HEK293 (cell line): ENCODE data around the gene P2RX7.

ENCODE experiments used
- CTCF ChIA-PET: fragments of 350-600 bp; formaldehyde crosslinking; extraction: SDS; loops from one replicate; lab custom pipeline; 2021; ENCODE audit warnings: antibody characterized with exemption; lab: Yijun Ruan, JAX
- POLR2A ChIA-PET: fragments of 300-600 bp; formaldehyde crosslinking; extraction: SDS; loops from one replicate; lab custom pipeline; 2020; ENCODE audit warnings: antibody characterized with exemption, inconsistent platforms; lab: Yijun Ruan, JAX
- H3K27ac ChIP-seq: fragments of 200-500 bp; sonication (Bioruptor generic); 2 replicates; pipeline ENCODE4 v1.5.1; 2014; ENCODE audit warnings: low read depth, low read length, control low read depth, inconsistent platforms; ENCODE audit errors: extremely low read depth
- H3K36me3 ChIP-seq, 2 experiments: fragments of 200-500 bp in 1 of 2; sonication (Bioruptor generic) in 1 of 2; 1 replicate in 1 of 2; 2 replicates in 1 of 2; pipeline ENCODE4 v1.5.1; 2014 to 2017; ENCODE audit warnings: inconsistent platforms in 2 of 2, low read length in 2 of 2; ENCODE audit not compliant: control insufficient read depth in 2 of 2, insufficient read depth in 1 of 2
- H3K4me1 ChIP-seq: fragments of 200-500 bp; sonication (Bioruptor generic); 2 replicates; pipeline ENCODE4 v1.5.1; 2014; ENCODE audit warnings: mild to moderate bottlenecking, low read length, inconsistent platforms; ENCODE audit not compliant: control insufficient read depth, insufficient read depth
- H3K4me3 ChIP-seq: 2 replicates; pipeline ENCODE4 v1.5.1; 2011; ENCODE audit warnings: low read depth, mild to moderate bottlenecking, control low read depth, low read length, moderate library complexity
- H3K9me3 ChIP-seq: fragments of 200-500 bp; sonication (Bioruptor generic); 2 replicates; pipeline ENCODE4 v1.5.1; 2014; ENCODE audit warnings: low read depth, low read length, inconsistent platforms; ENCODE audit not compliant: control insufficient read depth, insufficient read depth
- EGR2 ChIP-seq: fragments of 450-650 bp; formaldehyde crosslinking; IDR thresholded peaks from 2 replicates; pipeline ENCODE4 v1.5.1; 2016; ENCODE audit warnings: low read depth, missing biosample characterization, missing genetic modification characterization
- HOXD13 ChIP-seq: sonication (generic); formaldehyde crosslinking; IDR thresholded peaks from 2 replicates; pipeline ENCODE4 v1.8.0; 2022; ENCODE audit warnings: missing genetic modification reagents, borderline replicate concordance
- KLF10 ChIP-seq: fragments of 450-650 bp; IDR thresholded peaks from 2 replicates; pipeline ENCODE4 v1.5.1; 2018; ENCODE audit warnings: missing biosample characterization, mild to moderate bottlenecking, missing genetic modification characterization
- MZF1 ChIP-seq: fragments of 450-650 bp; formaldehyde crosslinking; IDR thresholded peaks from 2 replicates; pipeline ENCODE4 v1.5.1; 2017; ENCODE audit warnings: missing biosample characterization, missing genetic modification characterization, borderline replicate concordance
- SP2 ChIP-seq: fragments of 450-650 bp; formaldehyde crosslinking; IDR thresholded peaks from 2 replicates; pipeline ENCODE4 v1.5.1; 2016; ENCODE audit warnings: missing biosample characterization, missing genetic modification characterization
- TRIM28 ChIP-seq: IDR thresholded peaks from 2 replicates; pipeline ENCODE4 v1.6.1; 2011; ENCODE audit warnings: low read length, control low read depth, borderline replicate concordance
- YY1 ChIP-seq: fragments of 450-650 bp; formaldehyde crosslinking; IDR thresholded peaks from 2 replicates; pipeline ENCODE4 v1.5.1; 2018; ENCODE audit warnings: missing biosample characterization, missing genetic modification characterization
- ZBTB7A ChIP-seq: fragments of 450-650 bp; formaldehyde crosslinking; IDR thresholded peaks from 2 replicates; pipeline ENCODE4 v1.5.1; 2016; ENCODE audit warnings: low read depth, missing biosample characterization, missing genetic modification characterization
- ZEB2 ChIP-seq: fragments of 450-650 bp; formaldehyde crosslinking; IDR thresholded peaks from 2 replicates; pipeline ENCODE4 v1.5.1; 2016; ENCODE audit warnings: missing biosample characterization, missing genetic modification characterization
- ZFP3 ChIP-seq: fragments of 450-650 bp; formaldehyde crosslinking; IDR thresholded peaks from 2 replicates; pipeline ENCODE4 v1.5.1; 2016; ENCODE audit warnings: low read depth, missing biosample characterization, missing genetic modification characterization
- ZNF10 ChIP-seq: fragments of 450-650 bp; formaldehyde crosslinking; IDR thresholded peaks from 2 replicates; pipeline ENCODE4 v1.5.1; 2017; ENCODE audit warnings: missing biosample characterization, missing genetic modification characterization
- ZNF114 ChIP-seq: fragments of 450-650 bp; formaldehyde crosslinking; IDR thresholded peaks from 2 replicates; pipeline ENCODE4 v1.5.0; 2017; ENCODE audit warnings: missing biosample characterization, missing genetic modification characterization
- ZNF221 ChIP-seq: fragments of 450-650 bp; formaldehyde crosslinking; IDR thresholded peaks from 2 replicates; pipeline ENCODE4 v1.5.1; 2017; ENCODE audit warnings: missing biosample characterization, missing genetic modification characterization, borderline replicate concordance
- ZNF223 ChIP-seq: fragments of 450-650 bp; formaldehyde crosslinking; IDR thresholded peaks from 2 replicates; pipeline ENCODE4 v1.5.1; 2016; ENCODE audit warnings: missing biosample characterization, missing genetic modification characterization
- ZNF544 ChIP-seq: fragments of 450-650 bp; formaldehyde crosslinking; IDR thresholded peaks from 2 replicates; pipeline ENCODE4 v1.5.0; 2017; ENCODE audit warnings: missing biosample characterization, missing genetic modification characterization
- ZNF585B ChIP-seq: fragments of 450-650 bp; formaldehyde crosslinking; IDR thresholded peaks from 2 replicates; pipeline ENCODE4 v1.5.1; 2016; ENCODE audit warnings: missing biosample characterization, missing genetic modification characterization
- ZNF623 ChIP-seq: fragments of 450-650 bp; formaldehyde crosslinking; IDR thresholded peaks from 2 replicates; pipeline ENCODE4 v1.5.1; 2016; ENCODE audit warnings: missing biosample characterization, missing genetic modification characterization
- ZNF677 ChIP-seq: fragments of 450-650 bp; IDR thresholded peaks from 2 replicates; pipeline ENCODE4 v1.5.0; 2018; ENCODE audit warnings: missing biosample characterization, mild to moderate bottlenecking, missing genetic modification characterization, moderate library complexity
- ZNF701 ChIP-seq: fragments of 450-650 bp; formaldehyde crosslinking; IDR thresholded peaks from 2 replicates; pipeline ENCODE4 v1.5.1; 2016; ENCODE audit warnings: missing biosample characterization, missing genetic modification characterization
- ZNF76 ChIP-seq: fragments of 450-650 bp; formaldehyde crosslinking; IDR thresholded peaks from 2 replicates; pipeline ENCODE4; 2016; ENCODE audit warnings: low read depth, missing biosample characterization, missing genetic modification characterization, borderline replicate concordance
- ZNF792 ChIP-seq: fragments of 450-650 bp; formaldehyde crosslinking; IDR thresholded peaks from 2 replicates; pipeline ENCODE4 v1.5.1; 2016; ENCODE audit warnings: missing biosample characterization, missing genetic modification characterization
- ZSCAN30 ChIP-seq: fragments of 450-650 bp; IDR thresholded peaks from 2 replicates; pipeline ENCODE4 v1.5.1; 2018; ENCODE audit warnings: missing biosample characterization, mild to moderate bottlenecking, missing genetic modification characterization, moderate library complexity
- TF ChIP-seq, protein P1 (sequence below): fragments of 450-650 bp; formaldehyde crosslinking; IDR thresholded peaks from 2 replicates; pipeline ENCODE4 v1.5.1; 2016; ENCODE audit warnings: missing biosample characterization, missing genetic modification characterization
- TF ChIP-seq, protein P2 (sequence below): fragments of 450-650 bp; formaldehyde crosslinking; IDR thresholded peaks from 2 replicates; pipeline ENCODE4 v1.5.1; 2017; ENCODE audit warnings: missing biosample characterization, missing genetic modification characterization
- TF ChIP-seq, protein P3 (sequence below): fragments of 450-650 bp; formaldehyde crosslinking; IDR thresholded peaks from 2 replicates; pipeline ENCODE4 v1.5.1; 2017; ENCODE audit warnings: missing biosample characterization, missing genetic modification characterization
- TF ChIP-seq, protein P4 (sequence below): fragments of 450-650 bp; formaldehyde crosslinking; IDR thresholded peaks from 2 replicates; pipeline ENCODE4 v1.5.1; 2016; ENCODE audit warnings: missing biosample characterization, missing genetic modification characterization
- TF ChIP-seq, protein P5 (sequence below): fragments of 450-650 bp; formaldehyde crosslinking; IDR thresholded peaks from 2 replicates; pipeline ENCODE4 v1.5.1; 2016; ENCODE audit warnings: missing biosample characterization, missing genetic modification characterization, low read depth
- TF ChIP-seq, protein P6 (sequence below): fragments of 450-650 bp; formaldehyde crosslinking; IDR thresholded peaks from 2 replicates; pipeline ENCODE4 v1.5.1; 2016; ENCODE audit warnings: missing biosample characterization, missing genetic modification characterization, borderline replicate concordance

The P2RX7 gene

DNA sequence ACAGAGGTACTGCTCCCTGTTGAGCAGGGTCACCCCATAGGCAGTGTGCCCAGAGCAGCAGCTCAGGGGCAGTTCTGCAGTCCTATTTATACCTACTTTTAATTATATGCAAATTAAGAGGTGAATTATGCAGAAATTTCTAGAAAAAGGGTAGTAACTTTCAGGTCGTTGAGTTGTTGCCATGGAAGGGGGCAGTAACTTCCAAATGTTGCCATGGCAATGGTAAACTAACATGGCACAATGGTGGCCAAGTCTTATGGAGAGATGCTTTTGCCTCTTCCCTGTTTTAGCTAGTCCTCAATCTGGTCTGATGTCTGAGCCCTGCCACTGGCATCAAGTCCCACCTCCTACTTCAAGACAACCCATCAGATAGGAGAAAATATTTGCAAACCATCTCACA lies 30.4 kb upstream of the P2RX7 start:
- ChIA-PET POLR2A (no interaction called here), CTCF (interaction anchor here (0.6 to 0.9 kb wide), 4 partner anchors 97 to 1407 kb away, joined by 3 to 4 read pairs (median 4); partner anchors contain the start of gene ORAI1)

DNA sequence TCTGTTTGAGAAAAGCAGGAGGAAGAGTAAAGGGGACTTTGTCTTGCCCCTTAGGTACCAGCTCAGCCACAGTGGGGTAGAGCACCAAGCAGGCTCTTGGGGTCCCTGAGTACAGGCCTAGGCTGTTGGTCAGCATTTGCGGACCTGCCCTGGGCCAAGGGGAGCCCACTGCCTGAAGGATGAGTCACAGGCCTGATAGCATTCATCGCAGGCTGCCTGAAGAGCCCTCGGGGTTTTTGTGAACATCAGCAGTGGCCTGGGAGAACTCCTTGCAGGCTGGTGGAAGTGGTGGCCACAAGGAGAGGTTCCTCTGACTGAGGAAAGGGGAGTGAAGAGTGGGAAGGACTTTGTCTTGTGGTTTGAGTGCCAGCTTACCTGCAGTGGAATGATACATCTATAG lies 25.0 kb upstream of the P2RX7 start:
- POLR2A ChIA-PET, result no interaction called here
- CTCF ChIA-PET, result no interaction called here

More for the DNA sequence above, 30.4 kb upstream of the P2RX7 start:
- no peaks in the 10 kb centered on the region for H3K36me3 ChIP-seq
- H3K4me3 ChIP-seq, result no peak overlapping the region
- no peaks in the 10 kb centered on the region for H3K9me3 ChIP-seq
- TF ChIP-seq, protein P1, sequence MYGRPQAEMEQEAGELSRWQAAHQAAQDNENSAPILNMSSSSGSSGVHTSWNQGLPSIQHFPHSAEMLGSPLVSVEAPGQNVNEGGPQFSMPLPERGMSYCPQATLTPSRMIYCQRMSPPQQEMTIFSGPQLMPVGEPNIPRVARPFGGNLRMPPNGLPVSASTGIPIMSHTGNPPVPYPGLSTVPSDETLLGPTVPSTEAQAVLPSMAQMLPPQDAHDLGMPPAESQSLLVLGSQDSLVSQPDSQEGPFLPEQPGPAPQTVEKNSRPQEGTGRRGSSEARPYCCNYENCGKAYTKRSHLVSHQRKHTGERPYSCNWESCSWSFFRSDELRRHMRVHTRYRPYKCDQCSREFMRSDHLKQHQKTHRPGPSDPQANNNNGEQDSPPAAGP (tag by site-specific recombination), result no peak
- TF ChIP-seq ZNF585B (tag by site-specific recombination) (no peak), HOXD13 (CRISPR knock-in tag) (no peak), ZNF76 (tag by site-specific recombination) (no peak), KLF10 (tag by site-specific recombination) (no peak), ZNF223 (tag by site-specific recombination) (no peak), ZNF792 (tag by site-specific recombination) (no peak), ZNF677 (no peak), ZSCAN30 (tag by site-specific recombination) (no peak), ZNF114 (tag by site-specific recombination) (no peak), TRIM28 (no peak)
- TF ChIP-seq, protein P2, sequence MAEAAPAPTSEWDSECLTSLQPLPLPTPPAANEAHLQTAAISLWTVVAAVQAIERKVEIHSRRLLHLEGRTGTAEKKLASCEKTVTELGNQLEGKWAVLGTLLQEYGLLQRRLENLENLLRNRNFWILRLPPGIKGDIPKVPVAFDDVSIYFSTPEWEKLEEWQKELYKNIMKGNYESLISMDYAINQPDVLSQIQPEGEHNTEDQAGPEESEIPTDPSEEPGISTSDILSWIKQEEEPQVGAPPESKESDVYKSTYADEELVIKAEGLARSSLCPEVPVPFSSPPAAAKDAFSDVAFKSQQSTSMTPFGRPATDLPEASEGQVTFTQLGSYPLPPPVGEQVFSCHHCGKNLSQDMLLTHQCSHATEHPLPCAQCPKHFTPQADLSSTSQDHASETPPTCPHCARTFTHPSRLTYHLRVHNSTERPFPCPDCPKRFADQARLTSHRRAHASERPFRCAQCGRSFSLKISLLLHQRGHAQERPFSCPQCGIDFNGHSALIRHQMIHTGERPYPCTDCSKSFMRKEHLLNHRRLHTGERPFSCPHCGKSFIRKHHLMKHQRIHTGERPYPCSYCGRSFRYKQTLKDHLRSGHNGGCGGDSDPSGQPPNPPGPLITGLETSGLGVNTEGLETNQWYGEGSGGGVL (tag by site-specific recombination), result no peak
- TF ChIP-seq, protein P3, sequence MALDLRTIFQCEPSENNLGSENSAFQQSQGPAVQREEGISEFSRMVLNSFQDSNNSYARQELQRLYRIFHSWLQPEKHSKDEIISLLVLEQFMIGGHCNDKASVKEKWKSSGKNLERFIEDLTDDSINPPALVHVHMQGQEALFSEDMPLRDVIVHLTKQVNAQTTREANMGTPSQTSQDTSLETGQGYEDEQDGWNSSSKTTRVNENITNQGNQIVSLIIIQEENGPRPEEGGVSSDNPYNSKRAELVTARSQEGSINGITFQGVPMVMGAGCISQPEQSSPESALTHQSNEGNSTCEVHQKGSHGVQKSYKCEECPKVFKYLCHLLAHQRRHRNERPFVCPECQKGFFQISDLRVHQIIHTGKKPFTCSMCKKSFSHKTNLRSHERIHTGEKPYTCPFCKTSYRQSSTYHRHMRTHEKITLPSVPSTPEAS (tag by site-specific recombination), result no peak
- H3K27ac ChIP-seq, result no peak overlapping the region
- no peaks in the 10 kb centered on the region for H3K4me1 ChIP-seq

More for the DNA sequence above, 25.0 kb upstream of the P2RX7 start:
- Histone ChIP-seq H3K9me3 (no peaks in the 10 kb centered on the region), H3K36me3 (no peaks in the 10 kb centered on the region), H3K4me1 (no peaks in the 10 kb centered on the region), H3K4me3 (no peak overlapping the region), H3K27ac (no peak overlapping the region)
- TF ChIP-seq, protein P4, sequence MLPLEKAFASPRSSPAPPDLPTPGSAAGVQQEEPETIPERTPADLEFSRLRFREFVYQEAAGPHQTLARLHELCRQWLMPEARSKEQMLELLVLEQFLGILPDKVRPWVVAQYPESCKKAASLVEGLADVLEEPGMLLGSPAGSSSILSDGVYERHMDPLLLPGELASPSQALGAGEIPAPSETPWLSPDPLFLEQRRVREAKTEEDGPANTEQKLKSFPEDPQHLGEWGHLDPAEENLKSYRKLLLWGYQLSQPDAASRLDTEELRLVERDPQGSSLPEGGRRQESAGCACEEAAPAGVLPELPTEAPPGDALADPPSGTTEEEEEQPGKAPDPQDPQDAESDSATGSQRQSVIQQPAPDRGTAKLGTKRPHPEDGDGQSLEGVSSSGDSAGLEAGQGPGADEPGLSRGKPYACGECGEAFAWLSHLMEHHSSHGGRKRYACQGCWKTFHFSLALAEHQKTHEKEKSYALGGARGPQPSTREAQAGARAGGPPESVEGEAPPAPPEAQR, result no peak
- no peak for TF ChIP-seq ZNF623 (tag by site-specific recombination)
- no peak for TF ChIP-seq ZFP3 (tag by site-specific recombination)
- no peak for TF ChIP-seq EGR2 (tag by site-specific recombination)
- no peak for TF ChIP-seq SP2 (tag by site-specific recombination)
- TF ChIP-seq ZNF701, result no peak
- no peak for TF ChIP-seq ZBTB7A (tag by site-specific recombination)
- TF ChIP-seq, protein P5, sequence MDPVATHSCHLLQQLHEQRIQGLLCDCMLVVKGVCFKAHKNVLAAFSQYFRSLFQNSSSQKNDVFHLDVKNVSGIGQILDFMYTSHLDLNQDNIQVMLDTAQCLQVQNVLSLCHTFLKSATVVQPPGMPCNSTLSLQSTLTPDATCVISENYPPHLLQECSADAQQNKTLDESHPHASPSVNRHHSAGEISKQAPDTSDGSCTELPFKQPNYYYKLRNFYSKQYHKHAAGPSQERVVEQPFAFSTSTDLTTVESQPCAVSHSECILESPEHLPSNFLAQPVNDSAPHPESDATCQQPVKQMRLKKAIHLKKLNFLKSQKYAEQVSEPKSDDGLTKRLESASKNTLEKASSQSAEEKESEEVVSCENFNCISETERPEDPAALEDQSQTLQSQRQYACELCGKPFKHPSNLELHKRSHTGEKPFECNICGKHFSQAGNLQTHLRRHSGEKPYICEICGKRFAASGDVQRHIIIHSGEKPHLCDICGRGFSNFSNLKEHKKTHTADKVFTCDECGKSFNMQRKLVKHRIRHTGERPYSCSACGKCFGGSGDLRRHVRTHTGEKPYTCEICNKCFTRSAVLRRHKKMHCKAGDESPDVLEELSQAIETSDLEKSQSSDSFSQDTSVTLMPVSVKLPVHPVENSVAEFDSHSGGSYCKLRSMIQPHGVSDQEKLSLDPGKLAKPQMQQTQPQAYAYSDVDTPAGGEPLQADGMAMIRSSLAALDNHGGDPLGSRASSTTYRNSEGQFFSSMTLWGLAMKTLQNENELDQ (tag by site-specific recombination), result no peak
- TF ChIP-seq ZEB2, result no peak
- TF ChIP-seq, protein P6, sequence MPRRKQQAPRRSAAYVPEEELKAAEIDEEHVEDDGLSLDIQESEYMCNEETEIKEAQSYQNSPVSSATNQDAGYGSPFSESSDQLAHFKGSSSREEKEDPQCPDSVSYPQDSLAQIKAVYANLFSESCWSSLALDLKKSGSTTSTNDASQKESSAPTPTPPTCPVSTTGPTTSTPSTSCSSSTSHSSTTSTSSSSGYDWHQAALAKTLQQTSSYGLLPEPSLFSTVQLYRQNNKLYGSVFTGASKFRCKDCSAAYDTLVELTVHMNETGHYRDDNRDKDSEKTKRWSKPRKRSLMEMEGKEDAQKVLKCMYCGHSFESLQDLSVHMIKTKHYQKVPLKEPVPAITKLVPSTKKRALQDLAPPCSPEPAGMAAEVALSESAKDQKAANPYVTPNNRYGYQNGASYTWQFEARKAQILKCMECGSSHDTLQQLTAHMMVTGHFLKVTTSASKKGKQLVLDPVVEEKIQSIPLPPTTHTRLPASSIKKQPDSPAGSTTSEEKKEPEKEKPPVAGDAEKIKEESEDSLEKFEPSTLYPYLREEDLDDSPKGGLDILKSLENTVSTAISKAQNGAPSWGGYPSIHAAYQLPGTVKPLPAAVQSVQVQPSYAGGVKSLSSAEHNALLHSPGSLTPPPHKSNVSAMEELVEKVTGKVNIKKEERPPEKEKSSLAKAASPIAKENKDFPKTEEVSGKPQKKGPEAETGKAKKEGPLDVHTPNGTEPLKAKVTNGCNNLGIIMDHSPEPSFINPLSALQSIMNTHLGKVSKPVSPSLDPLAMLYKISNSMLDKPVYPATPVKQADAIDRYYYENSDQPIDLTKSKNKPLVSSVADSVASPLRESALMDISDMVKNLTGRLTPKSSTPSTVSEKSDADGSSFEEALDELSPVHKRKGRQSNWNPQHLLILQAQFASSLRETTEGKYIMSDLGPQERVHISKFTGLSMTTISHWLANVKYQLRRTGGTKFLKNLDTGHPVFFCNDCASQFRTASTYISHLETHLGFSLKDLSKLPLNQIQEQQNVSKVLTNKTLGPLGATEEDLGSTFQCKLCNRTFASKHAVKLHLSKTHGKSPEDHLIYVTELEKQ (tag by site-specific recombination), result no peak
- TF ChIP-seq MZF1 (tag by site-specific recombination), result no peak
- no peak for TF ChIP-seq ZNF544 (tag by site-specific recombination)
- TF ChIP-seq ZNF10 (tag by site-specific recombination), result no peak
- no peak for TF ChIP-seq YY1 (tag by site-specific recombination)
- TF ChIP-seq ZNF221, result no peak
